Neural cell (in vitro differentiated cells): ENCODE measurements around the gene AKT1.

ENCODE experiments used
- CTCF ChIP-seq: fragments of 450-650 bp; IDR thresholded peaks from 2 replicates; pipeline ENCODE4 v1.5.1; 2014; ENCODE audit warnings: antibody characterized with exemption, mild to moderate bottlenecking, moderate library complexity; ENCODE audit not compliant: poor library complexity, severe bottlenecking
- EP300 ChIP-seq: fragments of 450-650 bp; conservative IDR thresholded peaks from 2 replicates; pipeline ENCODE4 v1.6.1; 2014; ENCODE audit warnings: antibody characterized with exemption, mild to moderate bottlenecking, moderate library complexity; ENCODE audit not compliant: poor library complexity, severe bottlenecking
- EZH2 ChIP-seq: fragments of 200-600, 300-800 bp; shearing (Covaris generic), sonication (generic); IDR thresholded peaks from 2 replicates; pipeline ENCODE4 v1.6.1; 2014; ENCODE audit warnings: antibody characterized with exemption, low read length, borderline replicate concordance, mild to moderate bottlenecking; ENCODE audit not compliant: insufficient read depth, poor library complexity, severe bottlenecking
- MXI1 ChIP-seq: fragments of 450-650 bp; conservative IDR thresholded peaks from 2 replicates; pipeline ENCODE4 v1.6.1; 2014; ENCODE audit warnings: antibody characterized with exemption, mild to moderate bottlenecking; ENCODE audit not compliant: poor library complexity, severe bottlenecking
- POLR2AphosphoS5 ChIP-seq: IDR thresholded peaks from 2 replicates; pipeline ENCODE4 v1.6.1; 2012
- RAD21 ChIP-seq: fragments of 450-650 bp; conservative IDR thresholded peaks from 2 replicates; pipeline ENCODE4 v1.6.1; 2014; ENCODE audit warnings: antibody characterized with exemption, mild to moderate bottlenecking, moderate library complexity
- REST ChIP-seq: IDR thresholded peaks from 2 replicates; pipeline ENCODE4 v1.6.1; 2012; ENCODE audit warnings: borderline replicate concordance
- SMC3 ChIP-seq: fragments of 450-650 bp; conservative IDR thresholded peaks from 2 replicates; pipeline ENCODE4 v1.6.1; 2014; ENCODE audit warnings: antibody characterized with exemption, mild to moderate bottlenecking, moderate library complexity; ENCODE audit not compliant: poor library complexity
- TAF1 ChIP-seq: IDR thresholded peaks from 2 replicates; pipeline ENCODE4 v1.6.1; 2012; ENCODE audit warnings: low read depth

- no peak for TF ChIP-seq CTCF
- no peak for TF ChIP-seq POLR2AphosphoS5
- TF ChIP-seq EZH2: no peak
- no peak for TF ChIP-seq TAF1
- TF ChIP-seq REST: no peak
- no peak for TF ChIP-seq RAD21
- no peak for TF ChIP-seq EP300
- no peak for TF ChIP-seq MXI1
- no peak for TF ChIP-seq SMC3
Measured at GRCh38 chr14:104726600-104727451, 68.7 kb downstream of the AKT1 start.
